H54 (cell line): Measurements from ENCODE around the gene MMP28.

Source experiments
- DNase-seq: peaks from one replicate; pipeline ENCODE4 v3.0.0; 2011; ENCODE audit warnings: low spot score, mixed read lengths; ENCODE audit not compliant: insufficient read length
- FAIRE-seq: peaks from 3 replicates; lab custom pipeline; 2011; peaks lifted over from hg19 to GRCh38; lab: Jason Lieb, UNC
- POLR2A ChIP-seq: IDR thresholded peaks from 2 replicates; pipeline ENCODE4 v1.6.1; 2011; ENCODE audit warnings: low read depth, mild to moderate bottlenecking, low read length

MMP28 gene

GRCh38 chr17:35749560-35750412 lies 45.7 kb downstream of the MMP28 start:
- TF ChIP-seq POLR2A, result no peak
- FAIRE-seq (no peak), DNase-seq (no peak)

GRCh38 chr17:35748979-35749378 lies 46.5 kb downstream of the MMP28 start:
- FAIRE-seq (no peak), DNase-seq (no peak)
- no peak for TF ChIP-seq POLR2A

- DNase-seq, result peak; percentile 73
- no peak for FAIRE-seq
- no peak for TF ChIP-seq POLR2A
These were observed 47.0 kb downstream of the MMP28 start for GRCh38 chr17:35748341-35748841.

GRCh38 chr17:35747540-35748017 lies 47.9 kb downstream of the MMP28 start:
- TF ChIP-seq POLR2A, result no peak
- FAIRE-seq (no peak), DNase-seq (peak; percentile 92)

- DNase-seq (no peak), FAIRE-seq (no peak)
- no peak for TF ChIP-seq POLR2A
These were observed 49.6 kb downstream of the MMP28 start for GRCh38 chr17:35745749-35746320.

- no peak for FAIRE-seq
- no peak for DNase-seq
- no peak for TF ChIP-seq POLR2A
These were observed 50.2 kb downstream of the MMP28 start for GRCh38 chr17:35745246-35745645.

GRCh38 chr17:35744830-35745229 lies 50.6 kb downstream of the MMP28 start:
- no peak for TF ChIP-seq POLR2A
- FAIRE-seq (no peak), DNase-seq (no peak)

GRCh38 chr17:35743626-35744328 lies 51.7 kb downstream of the MMP28 start:
- DNase-seq (peak; percentile 77), FAIRE-seq (no peak)
- no peak for TF ChIP-seq POLR2A

GRCh38 chr17:35742896-35743477 lies 52.5 kb downstream of the MMP28 start:
- FAIRE-seq, result no peak
- DNase-seq, result no peak
- TF ChIP-seq POLR2A, result no peak

GRCh38 chr17:35742496-35742895 lies 52.9 kb downstream of the MMP28 start:
- FAIRE-seq (no peak), DNase-seq (no peak)
- TF ChIP-seq POLR2A, result no peak

- no peak for TF ChIP-seq POLR2A
- DNase-seq (no peak), FAIRE-seq (no peak)
These were observed 54.2 kb downstream of the MMP28 start for GRCh38 chr17:35740997-35741931.

GRCh38 chr17:35740216-35740615 lies 55.2 kb downstream of the MMP28 start:
- no peak for FAIRE-seq
- DNase-seq, result no peak
- no peak for TF ChIP-seq POLR2A
